ENCODE measurements around the gene LAMA1. TPM values are rescaled to one million over a fixed set of nuclear protein-coding genes. Genes with fewer than 3 reads are reported as not detected.

The LAMA1 gene
- total and polyA plus RNA-seq, 7 experiments from 2014 or later = not detected

GRCh38 chr18:6956495-6956894 lies 161.1 kb downstream of the LAMA1 start:
- intact Hi-C loops (cut with micrococcal nuclease) = no loop called here
- H3K27ac ChIP-seq (ENCODE audit: low read depth, low read length) = no peak overlapping the region

DNA sequence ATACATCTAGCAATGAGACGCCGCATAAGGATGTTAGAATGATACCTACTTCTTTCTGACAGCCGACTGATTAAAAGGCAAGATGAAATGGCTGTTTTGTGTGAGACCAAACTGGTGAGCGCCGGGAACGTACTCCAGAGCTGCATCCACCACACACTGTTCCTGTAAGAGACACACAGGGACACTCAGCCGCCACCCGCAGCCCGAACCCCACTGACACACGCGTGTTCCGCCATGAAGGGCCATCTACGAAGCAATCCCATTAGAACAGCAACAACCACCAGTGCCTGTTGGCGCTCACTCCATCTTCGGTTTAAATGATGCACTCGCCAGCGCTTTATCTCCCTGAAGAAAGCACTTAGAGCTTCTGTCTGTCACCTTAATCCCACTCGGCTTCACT lies 162.3 kb downstream of the LAMA1 start:
- Mint-ChIP-seq H3K9me3 (peaks cover 2 to 17% (median 6%) of the 10 kb centered on the region in 11 donors), H3K4me3 (no peak overlapping the region), H3K36me3 (peaks cover 0 to 4% (median 0%) of the 10 kb centered on the region in 5 donors), H3K27me3 (no peaks in the 10 kb centered on the region), H3K4me1 (no peaks in the 10 kb centered on the region), H3K27ac (no peak overlapping the region)
- Histone ChIP-seq H3K4me1 (ENCODE audit: control insufficient read depth in 2 of 2, insufficient read depth in 2 of 2, low read length in 2 of 2) (no peaks in the 10 kb centered on the region), H3K9me3 (ENCODE audit: control insufficient read depth in 2 of 3, low read length in 3 of 3) (no peaks in the 10 kb centered on the region), H3K27ac (ENCODE audit: low read depth, low read length) (no peak overlapping the region), H3K4me3 (ENCODE audit: low read length) (no peak overlapping the region), H3K27me3 (ENCODE audit: control insufficient read depth in 2 of 2, insufficient read depth in 2 of 2, low read length in 2 of 2) (no peaks in the 10 kb centered on the region), H3K36me3 (ENCODE audit: control insufficient read depth in 2 of 3, insufficient read depth in 3 of 3, low read length in 3 of 3) (no peaks in the 10 kb centered on the region)
- ATAC-seq (no peak), DNase-seq (no peak)
- ChIA-PET POLR2A (no interaction called here), CTCF (no interaction called here)
- intact Hi-C loops (cut with micrococcal nuclease) = no loop called here

More at GRCh38 chr18:6956495-6956894, 161.1 kb downstream of the LAMA1 start:
- Histone ChIP-seq H3K27me3 (ENCODE audit: control insufficient read depth in 2 of 2, insufficient read depth in 2 of 2, low read length in 2 of 2) (no peaks in the 10 kb centered on the region), H3K36me3 (ENCODE audit: control insufficient read depth in 2 of 3, insufficient read depth in 3 of 3, low read length in 3 of 3) (no peaks in the 10 kb centered on the region), H3K4me3 (ENCODE audit: low read length) (no peak overlapping the region), H3K9me3 (ENCODE audit: control insufficient read depth in 2 of 3, low read length in 3 of 3) (no peaks in the 10 kb centered on the region), H3K4me1 (ENCODE audit: control insufficient read depth in 2 of 2, insufficient read depth in 2 of 2, low read length in 2 of 2) (no peaks in the 10 kb centered on the region)
- DNase-seq (no peak), ATAC-seq (no peak)
- Mint-ChIP-seq H3K9me3 (peaks cover 2 to 15% (median 9%) of the 10 kb centered on the region in 11 donors), H3K27me3 (no peaks in the 10 kb centered on the region), H3K27ac (no peak overlapping the region), H3K4me1 (no peaks in the 10 kb centered on the region), H3K36me3 (peaks cover 0 to 4% (median 0%) of the 10 kb centered on the region in 5 donors), H3K4me3 (no peak overlapping the region)
- POLR2A ChIA-PET = no interaction called here
- CTCF ChIA-PET = no interaction called here

- H3K4me3 ChIP-seq (ENCODE audit: low read length) = no peak overlapping the region
- H3K9me3 ChIP-seq (ENCODE audit: control insufficient read depth in 2 of 3, low read length in 3 of 3) = no peaks in the 10 kb centered on the region
- Mint-ChIP-seq H3K9me3 (peaks cover 0 to 12% (median 6%) of the 10 kb centered on the region in 11 donors), H3K27me3 (no peaks in the 10 kb centered on the region), H3K4me1 (no peaks in the 10 kb centered on the region), H3K36me3 (peaks cover 0 to 4% (median 0%) of the 10 kb centered on the region in 5 donors), H3K4me3 (no peak overlapping the region), H3K27ac (no peak overlapping the region)
- no peak overlapping the region for H3K27ac ChIP-seq (ENCODE audit: low read depth, low read length)
- no peak for ATAC-seq
- no peaks in the 10 kb centered on the region for H3K27me3 ChIP-seq (ENCODE audit: control insufficient read depth in 2 of 2, insufficient read depth in 2 of 2, low read length in 2 of 2)
- no peaks in the 10 kb centered on the region for H3K36me3 ChIP-seq (ENCODE audit: control insufficient read depth in 2 of 3, insufficient read depth in 3 of 3, low read length in 3 of 3)
- H3K4me1 ChIP-seq (ENCODE audit: control insufficient read depth in 2 of 2, insufficient read depth in 2 of 2, low read length in 2 of 2) = no peaks in the 10 kb centered on the region
- intact Hi-C loops (cut with micrococcal nuclease) = no loop called here
- no peak for DNase-seq
- POLR2A ChIA-PET = no interaction called here
- CTCF ChIA-PET = no interaction called here
Observed at GRCh38 chr18:6954501-6954900, 163.1 kb downstream of the LAMA1 start.

GRCh38 chr18:6951336-6952090 lies 166.1 kb downstream of the LAMA1 start:
- no peak overlapping the region for H3K4me3 ChIP-seq (ENCODE audit: low read length)
- no peaks in the 10 kb centered on the region for H3K4me1 ChIP-seq (ENCODE audit: control insufficient read depth in 2 of 2, insufficient read depth in 2 of 2, low read length in 2 of 2)
- CTCF ChIA-PET = no interaction called here
- H3K4me1 Mint-ChIP-seq = no peaks in the 10 kb centered on the region
- H3K9me3 Mint-ChIP-seq = peaks cover 0 to 10% (median 5%) of the 10 kb centered on the region in 11 donors
- H3K27me3 ChIP-seq (ENCODE audit: control insufficient read depth in 2 of 2, insufficient read depth in 2 of 2, low read length in 2 of 2) = no peaks in the 10 kb centered on the region
- intact Hi-C loops (cut with micrococcal nuclease) = no loop called here
- H3K27me3 Mint-ChIP-seq = no peaks in the 10 kb centered on the region
- H3K27ac Mint-ChIP-seq = no peak overlapping the region
- H3K9me3 ChIP-seq (ENCODE audit: control insufficient read depth in 2 of 3, low read length in 3 of 3) = no peaks in the 10 kb centered on the region
- H3K4me3 Mint-ChIP-seq = no peak overlapping the region
- H3K27ac ChIP-seq (ENCODE audit: low read depth, low read length) = no peak overlapping the region
- ATAC-seq = no peak
- POLR2A ChIA-PET = no interaction called here
- H3K36me3 Mint-ChIP-seq = peaks cover 0 to 4% (median 0%) of the 10 kb centered on the region in 5 donors
- H3K36me3 ChIP-seq (ENCODE audit: control insufficient read depth in 2 of 3, insufficient read depth in 3 of 3, low read length in 3 of 3) = no peaks in the 10 kb centered on the region
- DNase-seq = no peak

GRCh38 chr18:6950641-6951040 lies 167.0 kb downstream of the LAMA1 start:
- intact Hi-C loops (cut with micrococcal nuclease) = no loop called here
- Mint-ChIP-seq H3K4me1 (no peaks in the 10 kb centered on the region), H3K27ac (no peak overlapping the region), H3K4me3 (no peak overlapping the region), H3K27me3 (no peaks in the 10 kb centered on the region), H3K9me3 (peaks cover 0 to 10% (median 5%) of the 10 kb centered on the region in 11 donors), H3K36me3 (peaks cover 0 to 4% (median 0%) of the 10 kb centered on the region in 5 donors)
- no peak overlapping the region for H3K4me3 ChIP-seq (ENCODE audit: low read length)
- ChIA-PET POLR2A (no interaction called here), CTCF (no interaction called here)
- no peaks in the 10 kb centered on the region for H3K4me1 ChIP-seq (ENCODE audit: control insufficient read depth in 2 of 2, insufficient read depth in 2 of 2, low read length in 2 of 2)
- ATAC-seq (no peak), DNase-seq (no peak)
- H3K36me3 ChIP-seq (ENCODE audit: control insufficient read depth in 2 of 3, insufficient read depth in 3 of 3, low read length in 3 of 3) = no peaks in the 10 kb centered on the region
- H3K27me3 ChIP-seq (ENCODE audit: control insufficient read depth in 2 of 2, insufficient read depth in 2 of 2, low read length in 2 of 2) = no peaks in the 10 kb centered on the region
- no peak overlapping the region for H3K27ac ChIP-seq (ENCODE audit: low read depth, low read length)
- H3K9me3 ChIP-seq (ENCODE audit: control insufficient read depth in 2 of 3, low read length in 3 of 3) = no peaks in the 10 kb centered on the region

DNA sequence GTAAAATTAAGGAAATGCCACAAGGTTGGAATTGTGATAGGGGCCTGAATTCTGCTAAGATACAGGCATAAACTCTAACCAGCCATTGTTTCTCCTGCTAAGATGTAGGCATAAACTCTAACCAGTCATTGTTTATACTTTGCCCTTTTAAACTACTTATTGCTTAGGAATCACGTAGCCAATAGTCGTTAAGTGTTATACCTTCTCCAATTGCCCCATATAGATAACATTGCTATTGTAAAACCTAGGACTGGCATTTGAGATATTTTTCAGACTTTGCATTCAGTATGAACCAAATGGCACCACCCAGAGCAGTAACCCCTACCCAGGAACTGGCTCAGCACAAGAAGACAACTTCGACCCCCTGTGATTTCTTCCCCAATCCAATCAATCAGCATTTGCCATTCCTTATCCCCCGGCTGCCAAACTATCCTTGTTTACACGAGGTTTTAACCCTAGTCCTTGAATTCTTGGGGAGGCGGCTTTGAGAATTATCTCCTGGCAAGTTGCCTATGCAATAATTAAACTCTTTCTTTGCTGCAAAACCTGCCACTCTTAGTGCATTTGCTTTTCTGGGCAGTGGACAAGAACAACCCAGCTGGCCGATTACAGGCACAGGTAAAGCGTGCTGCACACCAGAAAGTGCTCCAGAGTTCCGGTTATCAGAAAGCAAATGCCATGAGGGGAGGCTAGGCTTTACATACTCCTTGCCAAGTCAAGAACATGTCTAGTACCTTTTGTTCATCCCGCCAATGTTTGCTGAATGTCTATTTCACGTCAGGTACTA lies 167.6 kb downstream of the LAMA1 start:
- ATAC-seq (no peak), DNase-seq (no peak)
- Mint-ChIP-seq H3K27ac (no peak overlapping the region), H3K4me3 (no peak overlapping the region), H3K9me3 (peaks cover 0 to 10% (median 4%) of the 10 kb centered on the region in 11 donors), H3K27me3 (peaks cover 0 to 2% (median 0%) of the 10 kb centered on the region in 5 donors), H3K36me3 (peaks cover 0 to 4% (median 0%) of the 10 kb centered on the region in 5 donors), H3K4me1 (no peaks in the 10 kb centered on the region)
- POLR2A ChIA-PET = no interaction called here
- no peaks in the 10 kb centered on the region for H3K9me3 ChIP-seq (ENCODE audit: control insufficient read depth in 2 of 3, low read length in 3 of 3)
- no peaks in the 10 kb centered on the region for H3K4me1 ChIP-seq (ENCODE audit: control insufficient read depth in 2 of 2, insufficient read depth in 2 of 2, low read length in 2 of 2)
- intact Hi-C loops (cut with micrococcal nuclease) = no loop called here
- no peak overlapping the region for H3K27ac ChIP-seq (ENCODE audit: low read depth, low read length)
- CTCF ChIA-PET = no interaction called here
- H3K27me3 ChIP-seq (ENCODE audit: control insufficient read depth in 2 of 2, insufficient read depth in 2 of 2, low read length in 2 of 2) = no peaks in the 10 kb centered on the region
- no peaks in the 10 kb centered on the region for H3K36me3 ChIP-seq (ENCODE audit: control insufficient read depth in 2 of 3, insufficient read depth in 3 of 3, low read length in 3 of 3)
- H3K4me3 ChIP-seq (ENCODE audit: low read length) = no peak overlapping the region

All from naive thymus-derived CD4-positive, alpha-beta T cell (primary cell).